Prostate gland (tissue), 2 donors: ENCODE measurements around the gene SNRNP70. TPM values are rescaled to one million over a fixed set of nuclear protein-coding genes. Genes with fewer than 3 reads are reported as not detected.

ENCODE experiments used
- DNase-seq: peaks from one replicate; pipeline ENCODE4 v3.0.0-alpha.2; 2019; ENCODE audit warnings: low spot score
- H3K27ac ChIP-seq, 2 donors: fragments of 200-600 bp; sonication (generic); 2 replicates each; pipeline ENCODE4 v1.5.1; 2017 to 2019
- H3K27me3 ChIP-seq: fragments of 200-600 bp; sonication (generic); replicated peaks from 2 replicates; pipeline ENCODE4 v1.5.1; 2019; ENCODE audit not compliant: insufficient read depth
- H3K36me3 ChIP-seq, 2 donors: fragments of 200-600 bp; sonication (generic); 1 replicate in 1 of 2; 2 replicates in 1 of 2; pipeline versions ENCODE4 v1.5.1 to v1.8.1; 2017 to 2019
- H3K4me1 ChIP-seq: fragments of 200-600 bp; sonication (generic); replicated peaks from 2 replicates; pipeline ENCODE4 v1.5.1; 2019
- H3K4me3 ChIP-seq, 2 donors: fragments of 200-600 bp; sonication (generic); 2 replicates each; pipeline ENCODE4 v1.5.1; 2017 to 2019
- H3K9me3 ChIP-seq: fragments of 200-600 bp; sonication (generic); 2 replicates; pipeline ENCODE4 v1.5.1; 2017
- POLR2A ChIP-seq: fragments of 450-650 bp; IDR thresholded peaks from one replicate; pipeline ENCODE4 v1.6.1; 2016; ENCODE audit warnings: antibody characterized with exemption, mild to moderate bottlenecking
- POLR2AphosphoS5 ChIP-seq: sonication (generic); formaldehyde crosslinking; IDR thresholded peaks from one replicate; pipeline ENCODE4 v1.6.1; 2017; ENCODE audit warnings: antibody characterized with exemption
- WGBS: methylation state at CpG from one replicate; pipeline ENCODE4 v1.1.5; 2018; 5-methylcytosine and 5-hydroxymethylcytosine counted together
- intact Hi-C: fragments of 100-400 bp; cut with DNase I; formaldehyde crosslinking; loops from one replicate; pipeline ENCODE4 v1.14.2; 2022
- total RNA-seq, 2 donors: library from RNA; depleted of rRNA; stranded (reverse); fragments of >200 nt; gene quantifications; one replicate each; pipeline ENCODE4 v1.1.0, GENCODE V29; 2016
- TF ChIP-seq, protein P1 (sequence below), 4 experiments: fragments of 200-600 bp in 2 of 4; fragments of 450-650 bp in 2 of 4; sonication (generic) in 2 of 4; IDR thresholded peaks; 1 replicate in 3 of 4; 2 replicates in 1 of 4; pipeline ENCODE4 v1.5.1; 2016 to 2019; ENCODE audit warnings: antibody characterized with exemption in 4 of 4, mild to moderate bottlenecking in 2 of 4, moderate library complexity in 2 of 4

The SNRNP70 gene
- total RNA-seq, 2 donors from 2014 or later = 318 to 391 TPM

DNA sequence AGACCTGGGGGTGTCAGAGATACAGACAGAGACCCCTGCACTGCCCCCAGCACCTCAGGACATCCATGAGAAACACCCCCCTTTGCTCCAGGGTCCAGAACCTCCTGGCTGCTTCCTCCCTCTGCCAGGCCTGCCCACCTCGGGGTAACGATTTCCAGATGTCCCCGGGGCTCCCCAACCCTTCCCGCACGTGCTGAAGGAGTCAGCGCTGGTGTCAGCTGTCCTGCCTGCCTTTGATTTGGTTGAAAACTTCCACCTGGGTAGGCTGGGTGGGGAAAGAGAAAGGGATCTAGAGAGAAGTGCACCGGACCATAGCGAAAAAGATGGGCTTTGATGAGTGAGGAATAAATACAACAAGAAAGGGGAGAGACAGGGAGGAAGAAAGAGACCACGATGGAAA, 26.2 kb upstream of the SNRNP70 start:
- no peak for DNase-seq
- Histone ChIP-seq H3K36me3 (no peaks in the 10 kb centered on the region), H3K9me3 (no peaks in the 10 kb centered on the region), H3K27me3 (no peaks in the 10 kb centered on the region), H3K27ac (no peak overlapping the region), H3K4me1 (peaks cover 7% of the 10 kb centered on the region), H3K4me3 (no peak overlapping the region)
- intact Hi-C loops = no loop called here
- TF ChIP-seq POLR2A (no peak), POLR2AphosphoS5 (no peak)
- TF ChIP-seq, protein P1, sequence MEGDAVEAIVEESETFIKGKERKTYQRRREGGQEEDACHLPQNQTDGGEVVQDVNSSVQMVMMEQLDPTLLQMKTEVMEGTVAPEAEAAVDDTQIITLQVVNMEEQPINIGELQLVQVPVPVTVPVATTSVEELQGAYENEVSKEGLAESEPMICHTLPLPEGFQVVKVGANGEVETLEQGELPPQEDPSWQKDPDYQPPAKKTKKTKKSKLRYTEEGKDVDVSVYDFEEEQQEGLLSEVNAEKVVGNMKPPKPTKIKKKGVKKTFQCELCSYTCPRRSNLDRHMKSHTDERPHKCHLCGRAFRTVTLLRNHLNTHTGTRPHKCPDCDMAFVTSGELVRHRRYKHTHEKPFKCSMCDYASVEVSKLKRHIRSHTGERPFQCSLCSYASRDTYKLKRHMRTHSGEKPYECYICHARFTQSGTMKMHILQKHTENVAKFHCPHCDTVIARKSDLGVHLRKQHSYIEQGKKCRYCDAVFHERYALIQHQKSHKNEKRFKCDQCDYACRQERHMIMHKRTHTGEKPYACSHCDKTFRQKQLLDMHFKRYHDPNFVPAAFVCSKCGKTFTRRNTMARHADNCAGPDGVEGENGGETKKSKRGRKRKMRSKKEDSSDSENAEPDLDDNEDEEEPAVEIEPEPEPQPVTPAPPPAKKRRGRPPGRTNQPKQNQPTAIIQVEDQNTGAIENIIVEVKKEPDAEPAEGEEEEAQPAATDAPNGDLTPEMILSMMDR (IDR thresholded peaks at IDR 0.05) = no peak
- 48% methylated on average over 9 of the region's 9 CpGs for WGBS

GRCh38 chr19:49061000-49061399, 24.3 kb upstream of the SNRNP70 start:
- intact Hi-C loops = no loop called here
- Histone ChIP-seq H3K36me3 (no peaks in the 10 kb centered on the region), H3K4me1 (peaks cover 7% of the 10 kb centered on the region), H3K4me3 (no peak overlapping the region), H3K27me3 (no peaks in the 10 kb centered on the region), H3K9me3 (no peaks in the 10 kb centered on the region), H3K27ac (no peak overlapping the region)
- TF ChIP-seq POLR2AphosphoS5 = no peak
- TF ChIP-seq, protein P1 (IDR thresholded peaks at IDR 0.05) = no peak
- TF ChIP-seq POLR2A = no peak
- no peak for DNase-seq
- WGBS = 89% methylated on average over 2 of the region's 2 CpGs

GRCh38 chr19:49061445-49061844, 23.8 kb upstream of the SNRNP70 start:
- WGBS = 79% methylated on average over 21 of the region's 25 CpGs
- Histone ChIP-seq H3K9me3 (no peaks in the 10 kb centered on the region), H3K27ac (no peak overlapping the region), H3K36me3 (no peaks in the 10 kb centered on the region), H3K4me1 (peaks cover 7% of the 10 kb centered on the region), H3K27me3 (no peaks in the 10 kb centered on the region), H3K4me3 (no peak overlapping the region)
- TF ChIP-seq POLR2A (no peak), POLR2AphosphoS5 (no peak)
- TF ChIP-seq, protein P1 (IDR thresholded peaks at IDR 0.05) = no peak
- no peak for DNase-seq
- intact Hi-C loops = no loop called here

DNA sequence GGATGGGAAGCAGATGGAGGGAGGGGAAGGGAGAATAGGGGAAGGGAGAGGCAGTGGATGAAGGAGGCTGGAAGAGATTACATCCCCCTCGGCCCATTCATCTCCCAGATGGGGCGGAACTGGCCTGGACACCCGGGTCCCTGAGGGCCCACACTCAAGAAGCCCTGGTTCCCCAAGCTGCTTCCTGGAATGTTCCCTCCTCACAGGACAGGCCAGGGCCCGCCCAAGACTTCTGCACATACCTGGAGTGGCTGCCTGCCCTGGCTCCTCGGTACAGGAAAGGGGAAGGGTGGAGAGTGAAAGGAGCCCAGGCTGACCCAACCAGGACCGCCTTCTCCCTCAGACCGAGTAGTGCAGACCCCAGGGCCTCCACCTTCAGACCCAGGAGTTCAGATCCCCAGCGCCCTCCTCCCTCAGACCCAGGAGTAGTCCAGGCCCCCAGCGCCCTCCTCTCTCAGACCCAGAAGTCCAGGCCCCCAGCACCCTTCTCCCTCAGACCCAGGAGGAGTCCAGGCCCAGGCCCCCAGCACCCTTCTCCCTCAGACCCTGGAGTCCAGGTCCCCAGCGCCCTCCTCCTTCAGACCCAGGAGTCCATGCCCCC, 21.1 kb upstream of the SNRNP70 start:
- peak; percentile 79 for DNase-seq
- TF ChIP-seq, protein P1 (IDR thresholded peaks at IDR 0.05) = no peak
- peak; percentile 57 for TF ChIP-seq POLR2A
- peak; percentile 74 for TF ChIP-seq POLR2AphosphoS5
- intact Hi-C loops = no loop called here
- H3K27me3 ChIP-seq = no peaks in the 10 kb centered on the region
- WGBS = 31% methylated on average over 8 of the region's 10 CpGs
- H3K36me3 ChIP-seq = no peaks in the 10 kb centered on the region
- peak overlapping the region; percentile 70 to 76 for H3K27ac ChIP-seq
- no peaks in the 10 kb centered on the region for H3K9me3 ChIP-seq
- no peaks in the 10 kb centered on the region for H3K4me1 ChIP-seq
- H3K4me3 ChIP-seq = peak overlapping the region; percentile 25 to 29
